A549 (cell line): ENCODE data around the gene MGP. TPM values are rescaled to one million over a fixed set of nuclear protein-coding genes. Genes with fewer than 3 reads are reported as not detected.

Experiments
- ATAC-seq, 2 experiments: fragments of 200-7000 bp in 1 of 2; fragments of >200 bp in 1 of 2; cut with Nextera tagmentation in 1 of 2; cut with Tn5 transposase in 1 of 2; 3 replicates each; pipeline versions ENCODE4 v1.8.0 to v1.9.1; 2018 to 2020; ENCODE audit warnings: mild to moderate bottlenecking in 1 of 2, moderate library complexity in 1 of 2
- CTCF ChIA-PET: fragments of 300-600 bp; sonication (Branson Sonifier 250); formaldehyde crosslinking; extraction: SDS; loops from one replicate; lab custom pipeline; 2021; ENCODE audit warnings: antibody characterized with exemption, inconsistent platforms; lab: Yijun Ruan, JAX
- POLR2A ChIA-PET: fragments of 350-600 bp; formaldehyde crosslinking; extraction: SDS; loops from one replicate; lab custom pipeline; 2021; ENCODE audit warnings: antibody characterized with exemption, inconsistent platforms; lab: Yijun Ruan, JAX
- DNase-seq, 2 experiments: peaks; one replicate each; pipeline versions ENCODE4 v3.0.0 to v3.0.0-alpha.2; 2011 to 2016; ENCODE audit warnings: low read depth in 1 of 2, low spot score in 1 of 2
- FAIRE-seq: peaks from 2 replicates; lab custom pipeline; 2011; peaks lifted over from hg19 to GRCh38; lab: Jason Lieb, UNC
- H3K27ac ChIP-seq, 2 experiments: fragments of >200 bp; sonication (Bioruptor Twin); formaldehyde crosslinking; 3 replicates each; pipeline ENCODE4 v1.5.1; 2016 to 2017
- H3K4me1 ChIP-seq: fragments of >200 bp; sonication (Bioruptor Twin); formaldehyde crosslinking; 3 replicates; pipeline ENCODE4 v1.6.1; 2016
- H3K4me2 ChIP-seq: fragments of >200 bp; sonication (Bioruptor Twin); formaldehyde crosslinking; 3 replicates; pipeline ENCODE4 v1.6.1; 2016
- H3K4me3 ChIP-seq: fragments of >200 bp; sonication (Bioruptor Twin); formaldehyde crosslinking; 3 replicates; pipeline ENCODE4 v1.5.1; 2016
- H3K9me3 ChIP-seq: fragments of >200 bp; sonication (Bioruptor Twin); formaldehyde crosslinking; 3 replicates; pipeline ENCODE4 v1.6.1; 2016
- BHLHE40 ChIP-seq: IDR thresholded peaks from 2 replicates; pipeline ENCODE4 v1.6.1; 2012; ENCODE audit warnings: low read depth, low read length, inconsistent platforms
- CBX2 ChIP-seq: fragments of 200-600 bp; sonication (generic); IDR thresholded peaks from 2 replicates; pipeline ENCODE4 v1.6.1; 2016; ENCODE audit warnings: low read depth, mild to moderate bottlenecking, borderline replicate concordance
- CHD2 ChIP-seq: fragments of 150-350 bp; IDR thresholded peaks from 2 replicates; pipeline ENCODE4 v1.6.1; 2014; ENCODE audit warnings: low read length; ENCODE audit not compliant: partially characterized antibody
- EHF ChIP-seq: fragments of 250-450 bp; sonication (Bioruptor Pico); IDR thresholded peaks from 2 replicates; pipeline ENCODE4 v1.5.0; 2020; ENCODE audit warnings: mild to moderate bottlenecking
- EP300 ChIP-seq, 2 experiments: fragments of >200 bp; sonication (Bioruptor Twin); formaldehyde crosslinking; IDR thresholded peaks; 2 replicates in 1 of 2; 3 replicates in 1 of 2; pipeline ENCODE4 v1.6.1; 2016 to 2017
- ESRRA ChIP-seq: fragments of 150-350 bp; IDR thresholded peaks from 2 replicates; pipeline ENCODE4 v1.6.1; 2014; ENCODE audit warnings: mild to moderate bottlenecking, low read length, borderline replicate concordance
- FOSL2 ChIP-seq, 2 experiments: fragments of 450-650 bp in 1 of 2; fragments of >200 bp in 1 of 2; sonication (Bioruptor Twin) in 1 of 2; formaldehyde crosslinking; IDR thresholded peaks; 2 replicates each; pipeline versions ENCODE4 v1.5.0 to v1.6.1; 2016 to 2020; ENCODE audit warnings: mild to moderate bottlenecking in 1 of 2, moderate library complexity in 1 of 2
- FOXS1 ChIP-seq: fragments of 250-450 bp; sonication (Bioruptor Pico); IDR thresholded peaks from 2 replicates; pipeline ENCODE4 v1.5.0; 2020; ENCODE audit warnings: mild to moderate bottlenecking, moderate library complexity
- HDAC2 ChIP-seq: fragments of 200-600 bp; sonication (generic); IDR thresholded peaks from 2 replicates; pipeline ENCODE4 v1.6.1; 2016
- HEYL ChIP-seq: fragments of 250-450 bp; sonication (Bioruptor Pico); IDR thresholded peaks from 2 replicates; pipeline ENCODE4 v1.8.0; 2021; ENCODE audit warnings: mild to moderate bottlenecking, moderate library complexity
- HOXB5 ChIP-seq: fragments of 250-450 bp; sonication (Bioruptor Pico); IDR thresholded peaks from 2 replicates; pipeline ENCODE4 v1.5.0; 2020; ENCODE audit warnings: mild to moderate bottlenecking, moderate library complexity
- JUN ChIP-seq, 2 experiments: fragments of >200 bp; sonication (Bioruptor Twin); formaldehyde crosslinking; IDR thresholded peaks; 2 replicates in 1 of 2; 3 replicates in 1 of 2; pipeline ENCODE4 v1.6.1; 2016 to 2017
- MAFK ChIP-seq: fragments of 450-650 bp; IDR thresholded peaks from 2 replicates; pipeline ENCODE4 v1.6.1; 2014; ENCODE audit not compliant: partially characterized antibody
- NPAS2 ChIP-seq: fragments of 250-450 bp; sonication (Bioruptor Pico); IDR thresholded peaks from 2 replicates; pipeline ENCODE4 v1.8.0; 2022; ENCODE audit warnings: mild to moderate bottlenecking, moderate library complexity, borderline replicate concordance
- NR3C1 ChIP-seq: fragments of >200 bp; sonication (Bioruptor Twin); formaldehyde crosslinking; IDR thresholded peaks from 3 replicates; pipeline ENCODE4 v1.6.1; 2017
- PHF8 ChIP-seq: fragments of 200-600 bp; sonication (generic); IDR thresholded peaks from 2 replicates; pipeline ENCODE4 v1.6.1; 2016; ENCODE audit warnings: low read depth, mild to moderate bottlenecking, antibody characterized with exemption, moderate library complexity, borderline replicate concordance
- RCOR1 ChIP-seq: fragments of 150-350 bp; IDR thresholded peaks from 2 replicates; pipeline ENCODE4 v1.6.1; 2014; ENCODE audit warnings: antibody characterized with exemption, low read length, low read depth
- TFCP2L1 ChIP-seq: fragments of 250-450 bp; sonication (Bioruptor Pico); IDR thresholded peaks from 2 replicates; pipeline ENCODE4 v1.5.0; 2021; ENCODE audit warnings: mild to moderate bottlenecking
- WGBS: methylation state at CpG from one replicate; pipeline ENCODE4 v1.1.6; 2017; ENCODE audit errors: missing lambda C conversion rate; 5-methylcytosine and 5-hydroxymethylcytosine counted together
- polyA plus RNA-seq, 4 experiments: library from polyadenylated mRNA; depleted of rRNA in 3 of 4; stranded (reverse); fragments of >200 nt; fragmentation: RNase III in 1 of 4; extraction: RNeasy Plus Mini Kit Qiagen cat#74134 plus additional on column Dnase treatment in 1 of 4; gene quantifications; 2 replicates in 3 of 4; 3 replicates in 1 of 4; pipeline ENCODE4 v1.2.3, GENCODE V29; 2011 to 2017
- TF ChIP-seq, protein P1 (sequence below): IDR thresholded peaks from 2 replicates; pipeline ENCODE4 v1.6.1; 2012
- TF ChIP-seq, protein P2 (sequence below): fragments of >200 bp; sonication (Bioruptor Twin); formaldehyde crosslinking; IDR thresholded peaks from 2 replicates; pipeline ENCODE4 v1.6.1; 2016
- TF ChIP-seq, protein P3 (sequence below): fragments of 150-350 bp; IDR thresholded peaks from 2 replicates; pipeline ENCODE4 v1.6.1; 2014; ENCODE audit warnings: low read depth, mild to moderate bottlenecking, low read length
- TF ChIP-seq, protein P4 (sequence below): fragments of 250-450 bp; sonication (Bioruptor Pico); IDR thresholded peaks from 2 replicates; pipeline ENCODE4 v1.5.0; 2021; ENCODE audit warnings: mild to moderate bottlenecking, moderate library complexity, borderline replicate concordance

The MGP gene
- polyA plus RNA-seq, 2 of the 4 experiments (the other 2 are of a cell fraction), result 0.16 to 0.30 TPM

DNA sequence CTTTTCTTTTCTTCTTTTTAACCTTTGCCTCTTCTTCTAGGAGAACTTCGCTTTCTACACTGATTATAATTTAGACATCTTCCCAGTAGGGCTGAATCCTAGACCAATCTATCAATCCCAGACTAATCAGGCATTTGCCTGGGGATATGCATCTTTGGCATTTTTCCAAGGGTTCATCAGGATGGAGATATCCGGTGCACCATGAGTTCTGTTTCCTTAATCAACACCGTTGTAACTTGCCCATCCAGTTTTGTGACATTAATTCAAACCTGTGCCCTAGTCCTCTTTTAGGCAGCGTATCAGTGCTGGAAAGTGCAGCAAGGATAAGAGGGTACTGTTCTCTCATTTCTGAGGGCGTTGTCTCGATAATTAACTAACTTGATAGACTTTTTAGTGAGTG lies 617 bp upstream of the MGP start:
- FAIRE-seq (no peak), DNase-seq (no peak), ATAC-seq (no peak)
- Histone ChIP-seq H3K27ac (no peak overlapping the region), H3K4me2 (no peak overlapping the region), H3K4me1 (peaks cover 4% of the 10 kb centered on the region; the same call in 2 of the 3 replicates), H3K4me3 (no peak overlapping the region), H3K9me3 (no peaks in the 10 kb centered on the region)
- TF ChIP-seq PHF8, result no peak
- no peak for TF ChIP-seq FOXS1
- TF ChIP-seq HDAC2, result no peak
- TF ChIP-seq NPAS2, result no peak
- POLR2A ChIA-PET, result no interaction called here
- 64% methylated on average over 6 of the region's 6 CpGs for WGBS
- CTCF ChIA-PET, result no interaction called here

DNA sequence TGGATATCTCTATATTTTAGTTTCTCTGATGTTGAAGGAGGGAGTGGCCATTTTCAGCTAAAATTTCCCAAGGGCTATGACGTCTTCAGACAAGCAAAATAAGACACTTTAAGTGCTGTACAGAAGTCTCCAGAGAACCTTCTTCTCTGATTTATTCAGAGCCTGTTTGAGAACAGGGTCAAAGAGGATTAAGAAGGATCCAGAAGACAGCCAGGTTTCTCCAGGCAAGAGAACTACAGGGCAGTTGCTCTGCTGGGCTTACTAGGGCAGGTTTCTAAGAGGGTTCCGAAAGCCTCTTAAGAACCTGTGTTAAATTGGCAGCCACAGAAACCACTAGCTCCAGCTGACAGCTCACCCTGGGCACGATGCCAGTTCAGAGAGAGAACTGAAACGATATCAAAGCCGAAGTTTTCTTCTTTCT lies 1.2 kb downstream of the MGP start:
- DNase-seq, result no peak
- FAIRE-seq, result no peak
- H3K27ac ChIP-seq, result no peak overlapping the region
- WGBS, result 28% methylated on average over 5 of the region's 5 CpGs
- TF ChIP-seq HEYL (CRISPR knock-in tag), result no peak
- no peak for TF ChIP-seq CHD2
- no peak for TF ChIP-seq BHLHE40
- TF ChIP-seq, all 56 proteins: peak for 0
- no peak for ATAC-seq
- ChIA-PET POLR2A (no interaction called here), CTCF (interaction anchor here (0.5 to 2.0 kb wide), 4 partner anchors 10 to 47 kb away, joined by 3 to 6 read pairs (median 4); no protein-coding TSS in a partner anchor)
- H3K4me2 ChIP-seq, result peak overlapping the region; percentile 17; the same call in 1 of the 3 replicates
- peaks cover 4% of the 10 kb centered on the region; the same call in 2 of the 3 replicates for H3K4me1 ChIP-seq
- H3K4me3 ChIP-seq, result no peak overlapping the region
- H3K9me3 ChIP-seq, result no peaks in the 10 kb centered on the region

DNA sequence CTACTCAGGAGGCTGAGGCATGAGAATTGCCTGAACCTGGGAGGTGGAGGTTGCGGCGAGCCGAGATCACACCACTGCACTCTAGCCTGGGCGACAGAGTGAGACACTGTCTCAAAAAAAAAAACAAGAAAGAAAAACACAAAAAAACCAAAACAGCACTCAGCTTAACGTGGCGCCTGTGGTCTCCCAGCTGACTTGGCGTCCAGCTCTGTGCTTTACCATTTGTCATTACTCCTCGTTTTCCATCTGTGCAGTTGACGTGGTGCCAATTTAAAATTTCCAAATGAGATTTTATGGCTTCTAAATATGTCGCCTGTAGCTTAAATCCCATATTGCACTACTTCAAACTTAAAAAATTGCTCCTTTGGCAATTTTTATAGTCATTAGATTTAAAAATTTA lies 2.0 kb downstream of the MGP start:
- ChIA-PET CTCF (interaction anchor here (0.9 to 2.0 kb wide), 3 partner anchors 11 to 46 kb away, joined by 3 to 6 read pairs (median 4); no protein-coding TSS in a partner anchor), POLR2A (no interaction called here)
- WGBS, result 87% methylated on average over 10 of the region's 10 CpGs
- TF ChIP-seq, protein P1, sequence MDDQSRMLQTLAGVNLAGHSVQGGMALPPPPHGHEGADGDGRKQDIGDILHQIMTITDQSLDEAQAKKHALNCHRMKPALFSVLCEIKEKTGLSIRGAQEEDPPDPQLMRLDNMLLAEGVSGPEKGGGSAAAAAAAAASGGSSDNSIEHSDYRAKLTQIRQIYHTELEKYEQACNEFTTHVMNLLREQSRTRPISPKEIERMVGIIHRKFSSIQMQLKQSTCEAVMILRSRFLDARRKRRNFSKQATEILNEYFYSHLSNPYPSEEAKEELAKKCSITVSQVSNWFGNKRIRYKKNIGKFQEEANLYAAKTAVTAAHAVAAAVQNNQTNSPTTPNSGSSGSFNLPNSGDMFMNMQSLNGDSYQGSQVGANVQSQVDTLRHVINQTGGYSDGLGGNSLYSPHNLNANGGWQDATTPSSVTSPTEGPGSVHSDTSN, result no peak
- no peak for TF ChIP-seq MAFK
- TF ChIP-seq TFCP2L1 (CRISPR knock-in tag), result no peak
- TF ChIP-seq ESRRA, result no peak
- TF ChIP-seq RCOR1, result no peak
- TF ChIP-seq, protein P2, sequence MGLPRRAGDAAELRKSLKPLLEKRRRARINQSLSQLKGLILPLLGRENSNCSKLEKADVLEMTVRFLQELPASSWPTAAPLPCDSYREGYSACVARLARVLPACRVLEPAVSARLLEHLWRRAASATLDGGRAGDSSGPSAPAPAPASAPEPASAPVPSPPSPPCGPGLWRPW, result no peak
- TF ChIP-seq CHD2, result no peak
- ATAC-seq, result no peak
- Histone ChIP-seq H3K9me3 (no peaks in the 10 kb centered on the region), H3K27ac (no peak overlapping the region), H3K4me3 (no peak overlapping the region), H3K4me1 (peaks cover 4% of the 10 kb centered on the region; the same call in 2 of the 3 replicates), H3K4me2 (no peak overlapping the region)
- no peak for DNase-seq
- no peak for FAIRE-seq

DNA sequence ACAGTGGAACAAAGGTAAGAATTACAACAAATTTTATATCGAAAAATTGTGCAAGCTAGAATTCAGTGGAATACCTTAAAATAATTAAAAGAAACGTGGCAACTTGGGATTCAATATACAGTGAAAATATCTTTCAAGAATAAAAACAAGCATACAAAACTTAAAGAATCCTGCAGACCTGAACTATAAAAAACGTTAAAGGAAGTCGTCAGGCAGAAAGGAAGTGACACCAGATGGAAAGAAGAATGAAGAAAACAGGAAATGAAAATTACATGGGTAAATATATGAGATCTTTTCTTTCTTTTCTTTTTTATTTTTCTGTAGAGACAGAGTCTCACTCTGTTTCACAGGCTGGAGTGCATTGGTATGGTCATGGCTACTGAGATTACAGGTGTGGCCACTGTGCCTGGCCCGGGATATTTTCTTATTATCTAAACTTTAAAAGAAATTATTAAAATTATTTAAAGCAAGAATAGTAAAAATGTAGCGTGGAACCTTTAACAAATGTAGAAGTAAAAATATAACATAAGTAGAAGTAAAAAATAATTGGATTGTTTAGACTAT lies 4.7 kb downstream of the MGP start:
- POLR2A ChIA-PET, result no interaction called here
- 56% methylated on average over 6 of the region's 6 CpGs for WGBS

More for the DNA sequence above, 4.7 kb downstream of the MGP start:
- TF ChIP-seq FOSL2 (IDR thresholded peaks at IDR 0.05) (no peak), FOSL2 (CRISPR knock-in tag; IDR thresholded peaks at IDR 0.05) (no peak), RCOR1 (no peak), EHF (no peak), JUN (IDR thresholded peaks at IDR 0.05) (no peak), EP300 (IDR thresholded peaks at IDR 0.05) (no peak), FOXS1 (no peak), HOXB5 (CRISPR knock-in tag) (no peak), CBX2 (no peak), MAFK (no peak), NR3C1 (no peak)
- TF ChIP-seq, protein P3, sequence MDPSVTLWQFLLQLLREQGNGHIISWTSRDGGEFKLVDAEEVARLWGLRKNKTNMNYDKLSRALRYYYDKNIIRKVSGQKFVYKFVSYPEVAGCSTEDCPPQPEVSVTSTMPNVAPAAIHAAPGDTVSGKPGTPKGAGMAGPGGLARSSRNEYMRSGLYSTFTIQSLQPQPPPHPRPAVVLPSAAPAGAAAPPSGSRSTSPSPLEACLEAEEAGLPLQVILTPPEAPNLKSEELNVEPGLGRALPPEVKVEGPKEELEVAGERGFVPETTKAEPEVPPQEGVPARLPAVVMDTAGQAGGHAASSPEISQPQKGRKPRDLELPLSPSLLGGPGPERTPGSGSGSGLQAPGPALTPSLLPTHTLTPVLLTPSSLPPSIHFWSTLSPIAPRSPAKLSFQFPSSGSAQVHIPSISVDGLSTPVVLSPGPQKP, result no peak
- TF ChIP-seq, protein P1, result no peak
- TF ChIP-seq, protein P4, sequence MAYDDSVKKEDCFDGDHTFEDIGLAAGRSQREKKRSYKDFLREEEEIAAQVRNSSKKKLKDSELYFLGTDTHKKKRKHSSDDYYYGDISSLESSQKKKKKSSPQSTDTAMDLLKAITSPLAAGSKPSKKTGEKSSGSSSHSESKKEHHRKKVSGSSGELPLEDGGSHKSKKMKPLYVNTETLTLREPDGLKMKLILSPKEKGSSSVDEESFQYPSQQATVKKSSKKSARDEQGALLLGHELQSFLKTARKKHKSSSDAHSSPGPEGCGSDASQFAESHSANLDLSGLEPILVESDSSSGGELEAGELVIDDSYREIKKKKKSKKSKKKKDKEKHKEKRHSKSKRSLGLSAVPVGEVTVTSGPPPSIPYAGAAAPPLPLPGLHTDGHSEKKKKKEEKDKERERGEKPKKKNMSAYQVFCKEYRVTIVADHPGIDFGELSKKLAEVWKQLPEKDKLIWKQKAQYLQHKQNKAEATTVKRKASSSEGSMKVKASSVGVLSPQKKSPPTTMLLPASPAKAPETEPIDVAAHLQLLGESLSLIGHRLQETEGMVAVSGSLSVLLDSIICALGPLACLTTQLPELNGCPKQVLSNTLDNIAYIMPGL, result no peak
- Histone ChIP-seq H3K4me2 (no peak overlapping the region), H3K9me3 (no peaks in the 10 kb centered on the region), H3K27ac (no peak overlapping the region), H3K4me3 (no peak overlapping the region), H3K4me1 (peaks cover 4% of the 10 kb centered on the region; the same call in 2 of the 3 replicates)
- ATAC-seq (no peak), DNase-seq (no peak), FAIRE-seq (no peak)
- CTCF ChIA-PET, result no interaction called here
